HG03097 (cell line): Measurements from ENCODE around the gene CCDC7.

Experiments used
- ATAC-seq: cut with Tn5 transposase; IDR thresholded peaks from one replicate; pipeline ENCODE4 v1.9.1; 2021; ENCODE audit not compliant: unreplicated experiment, low FRiP score

Gene CCDC7

GRCh38 chr10:32923134-32923533, 477.2 kb downstream of the CCDC7 start:
- ATAC-seq: no peak

GRCh38 chr10:32923849-32924248, 477.9 kb downstream of the CCDC7 start:
- ATAC-seq: no peak
